Retinal pigment epithelial cell (primary cell): ENCODE measurements around the gene FKRP.

Experiments used
- DNase-seq: peaks from one replicate; pipeline ENCODE4 v3.0.0-alpha.2; 2010; ENCODE audit warnings: low read depth
- H3K4me3 ChIP-seq: 2 replicates; pipeline ENCODE4 v1.5.1; 2011; ENCODE audit warnings: mild to moderate bottlenecking, low read length, control low read depth, moderate library complexity
- CTCF ChIP-seq: conservative IDR thresholded peaks from 2 replicates; pipeline ENCODE4 v1.5.1; 2011; ENCODE audit warnings: low read depth, low read length, control low read depth, inconsistent platforms

FKRP gene

GRCh38 chr19:46725036-46725820 lies 20.6 kb upstream of the FKRP start:
- TF ChIP-seq CTCF: no peak
- H3K4me3 ChIP-seq: no peak overlapping the region

GRCh38 chr19:46725859-46726393 lies 19.9 kb upstream of the FKRP start:
- TF ChIP-seq CTCF: no peak
- DNase-seq: no peak
- no peak overlapping the region for H3K4me3 ChIP-seq

More at GRCh38 chr19:46725036-46725820, 20.6 kb upstream of the FKRP start:
- DNase-seq: no peak

- no peak for TF ChIP-seq CTCF
- H3K4me3 ChIP-seq: no peak overlapping the region
- DNase-seq: no peak
Observed at GRCh38 chr19:46726551-46726950, 19.3 kb upstream of the FKRP start.

GRCh38 chr19:46726971-46727501 lies 18.8 kb upstream of the FKRP start:
- no peak for DNase-seq
- TF ChIP-seq CTCF: no peak
- no peak overlapping the region for H3K4me3 ChIP-seq

- no peak for TF ChIP-seq CTCF
- no peak for DNase-seq
- no peak overlapping the region for H3K4me3 ChIP-seq
Observed at GRCh38 chr19:46727757-46728156, 18.1 kb upstream of the FKRP start.

GRCh38 chr19:46728208-46728607 lies 17.6 kb upstream of the FKRP start:
- DNase-seq: no peak
- TF ChIP-seq CTCF: no peak
- no peak overlapping the region for H3K4me3 ChIP-seq
